Measurements from ENCODE around the gene FLT3LG. TPM values are rescaled to one million over a fixed set of nuclear protein-coding genes. Genes with fewer than 3 reads are reported as not detected.

The FLT3LG gene
- total RNA-seq, 1 donor from 2014 or later = 11.3 TPM

GRCh38 chr19:49445997-49446396, 28.0 kb upstream of the FLT3LG start:
- Mint-ChIP-seq H3K9me3 (ENCODE audit: unreplicated experiment) (no peaks in the 10 kb centered on the region), H3K27me3 (ENCODE audit: unreplicated experiment) (peaks cover 15% of the 10 kb centered on the region), H3K27ac (ENCODE audit: unreplicated experiment) (no peak overlapping the region), H3K4me1 (ENCODE audit: unreplicated experiment) (peaks cover 25% of the 10 kb centered on the region), H3K36me3 (ENCODE audit: unreplicated experiment) (peaks cover 11% of the 10 kb centered on the region), H3K4me3 (ENCODE audit: unreplicated experiment) (no peak overlapping the region)
- DNase-seq (ENCODE audit: extremely low spot score, unreplicated experiment) = no peak
- TF ChIP-seq, protein P1, sequence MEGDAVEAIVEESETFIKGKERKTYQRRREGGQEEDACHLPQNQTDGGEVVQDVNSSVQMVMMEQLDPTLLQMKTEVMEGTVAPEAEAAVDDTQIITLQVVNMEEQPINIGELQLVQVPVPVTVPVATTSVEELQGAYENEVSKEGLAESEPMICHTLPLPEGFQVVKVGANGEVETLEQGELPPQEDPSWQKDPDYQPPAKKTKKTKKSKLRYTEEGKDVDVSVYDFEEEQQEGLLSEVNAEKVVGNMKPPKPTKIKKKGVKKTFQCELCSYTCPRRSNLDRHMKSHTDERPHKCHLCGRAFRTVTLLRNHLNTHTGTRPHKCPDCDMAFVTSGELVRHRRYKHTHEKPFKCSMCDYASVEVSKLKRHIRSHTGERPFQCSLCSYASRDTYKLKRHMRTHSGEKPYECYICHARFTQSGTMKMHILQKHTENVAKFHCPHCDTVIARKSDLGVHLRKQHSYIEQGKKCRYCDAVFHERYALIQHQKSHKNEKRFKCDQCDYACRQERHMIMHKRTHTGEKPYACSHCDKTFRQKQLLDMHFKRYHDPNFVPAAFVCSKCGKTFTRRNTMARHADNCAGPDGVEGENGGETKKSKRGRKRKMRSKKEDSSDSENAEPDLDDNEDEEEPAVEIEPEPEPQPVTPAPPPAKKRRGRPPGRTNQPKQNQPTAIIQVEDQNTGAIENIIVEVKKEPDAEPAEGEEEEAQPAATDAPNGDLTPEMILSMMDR (IDR thresholded peaks at IDR 0.05) = no peak

GRCh38 chr19:49447485-49448431, 26.3 kb upstream of the FLT3LG start:
- Mint-ChIP-seq H3K4me1 (ENCODE audit: unreplicated experiment) (peaks cover 25% of the 10 kb centered on the region), H3K27me3 (ENCODE audit: unreplicated experiment) (no peaks in the 10 kb centered on the region), H3K36me3 (ENCODE audit: unreplicated experiment) (peaks cover 11% of the 10 kb centered on the region), H3K4me3 (ENCODE audit: unreplicated experiment) (no peak overlapping the region), H3K27ac (ENCODE audit: unreplicated experiment) (no peak overlapping the region), H3K9me3 (ENCODE audit: unreplicated experiment) (no peaks in the 10 kb centered on the region)
- no peak for DNase-seq (ENCODE audit: extremely low spot score, unreplicated experiment)
- TF ChIP-seq, protein P1 (IDR thresholded peaks at IDR 0.05) = no peak

GRCh38 chr19:49448432-49448786, 25.6 kb upstream of the FLT3LG start:
- Mint-ChIP-seq H3K4me3 (ENCODE audit: unreplicated experiment) (no peak overlapping the region), H3K27me3 (ENCODE audit: unreplicated experiment) (no peaks in the 10 kb centered on the region), H3K27ac (ENCODE audit: unreplicated experiment) (no peak overlapping the region), H3K9me3 (ENCODE audit: unreplicated experiment) (no peaks in the 10 kb centered on the region), H3K4me1 (ENCODE audit: unreplicated experiment) (peaks cover 27% of the 10 kb centered on the region), H3K36me3 (ENCODE audit: unreplicated experiment) (peaks cover 11% of the 10 kb centered on the region)
- DNase-seq (ENCODE audit: extremely low spot score, unreplicated experiment) = no peak
- TF ChIP-seq, protein P1 (IDR thresholded peaks at IDR 0.05) = no peak

DNA sequence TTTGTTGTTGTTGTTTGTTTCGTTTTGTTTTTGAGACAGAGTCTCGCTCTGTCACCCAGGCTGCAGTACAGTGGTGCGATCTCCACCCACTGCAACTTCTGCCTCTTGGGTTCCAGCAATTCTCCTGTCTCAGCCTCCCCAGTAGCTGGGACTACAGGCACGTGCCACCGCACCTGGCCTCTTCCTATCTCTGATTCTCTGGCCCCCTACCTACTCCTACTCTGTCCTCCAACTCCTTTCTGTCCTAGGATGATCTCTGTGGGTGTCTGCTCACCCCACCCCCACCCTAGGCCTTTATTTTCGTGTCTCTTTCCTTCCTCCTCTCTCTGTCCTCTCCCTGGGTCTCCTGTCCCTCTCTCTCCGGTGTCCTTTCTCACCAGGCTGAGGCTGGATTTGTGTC, 23.6 kb upstream of the FLT3LG start:
- H3K4me1 Mint-ChIP-seq (ENCODE audit: unreplicated experiment) = peaks cover 30% of the 10 kb centered on the region
- H3K27ac Mint-ChIP-seq (ENCODE audit: unreplicated experiment) = peak overlapping the region; percentile 29

More for the DNA sequence above, 23.6 kb upstream of the FLT3LG start:
- Mint-ChIP-seq H3K4me3 (ENCODE audit: unreplicated experiment) (peak overlapping the region; percentile 97), H3K36me3 (ENCODE audit: unreplicated experiment) (peaks cover 11% of the 10 kb centered on the region), H3K9me3 (ENCODE audit: unreplicated experiment) (no peaks in the 10 kb centered on the region), H3K27me3 (ENCODE audit: unreplicated experiment) (no peaks in the 10 kb centered on the region)
- TF ChIP-seq, protein P1 (IDR thresholded peaks at IDR 0.05) = no peak
- DNase-seq (ENCODE audit: extremely low spot score, unreplicated experiment) = no peak

Measured in osteocyte (in vitro differentiated cells).